ENCODE results near the gene SLX1A.
"Not testable (repeated sequence)": the region's sequence is repeated elsewhere in the genome, so short reads cannot be mapped to it uniquely, and the experiment has no call there.

SLX1A gene

GRCh38 chr16:30193615-30194014 lies at the start of gene SLX1A, which contains the start of gene BOLA2B:
TSS of gene SLX1A (plus strand) at chr16:30193875. CDS start at chr16:30194085, 210 bp downstream.
TSS of gene BOLA2B (minus strand) at chr16:30193666. CDS start at chr16:30193595, 71 bp downstream.
- not testable (repeated sequence) for H3K9me3 ChIP-seq (ENCODE audit: severe bottlenecking); H3K36me3 ChIP-seq (ENCODE audit: low read depth); H3K27me3 ChIP-seq (ENCODE audit: insufficient read depth, poor library complexity, severe bottlenecking); H3K4me3 ChIP-seq (ENCODE audit: severe bottlenecking); H3K4me1 ChIP-seq (ENCODE audit: insufficient read depth, poor library complexity, severe bottlenecking); H3K27ac ChIP-seq (ENCODE audit: poor library complexity, severe bottlenecking); DNase-seq (ENCODE audit: low spot score)
- ATAC-seq (ENCODE audit: low read depth), result peak; percentile 93

- DNase-seq (ENCODE audit: low spot score) (no peak), ATAC-seq (ENCODE audit: low read depth) (no peak)
- no peak for TF ChIP-seq CTCF (IDR thresholded peaks at IDR 0.05; ENCODE audit: poor library complexity, severe bottlenecking)
- peaks cover 2% of the 10 kb centered on the region for H3K9me3 ChIP-seq (ENCODE audit: severe bottlenecking)
- H3K27me3 ChIP-seq (ENCODE audit: insufficient read depth, poor library complexity, severe bottlenecking), result no peaks in the 10 kb centered on the region
- no peak overlapping the region for H3K4me3 ChIP-seq (ENCODE audit: severe bottlenecking)
- H3K4me1 ChIP-seq (ENCODE audit: insufficient read depth, poor library complexity, severe bottlenecking), result no peaks in the 10 kb centered on the region
- H3K36me3 ChIP-seq (ENCODE audit: low read depth), result no peaks in the 10 kb centered on the region
- no peak overlapping the region for H3K27ac ChIP-seq (ENCODE audit: poor library complexity, severe bottlenecking)
Measured at GRCh38 chr16:30144017-30144416, 49.7 kb upstream of the SLX1A start.

- no peak for TF ChIP-seq CTCF (IDR thresholded peaks at IDR 0.05; ENCODE audit: poor library complexity, severe bottlenecking)
- Histone ChIP-seq H3K9me3 (ENCODE audit: severe bottlenecking) (peaks cover 6% of the 10 kb centered on the region), H3K4me1 (ENCODE audit: insufficient read depth, poor library complexity, severe bottlenecking) (no peaks in the 10 kb centered on the region), H3K27ac (ENCODE audit: poor library complexity, severe bottlenecking) (no peak overlapping the region), H3K4me3 (ENCODE audit: severe bottlenecking) (no peak overlapping the region), H3K27me3 (ENCODE audit: insufficient read depth, poor library complexity, severe bottlenecking) (no peaks in the 10 kb centered on the region), H3K36me3 (ENCODE audit: low read depth) (no peaks in the 10 kb centered on the region)
- ATAC-seq (ENCODE audit: low read depth) (no peak), DNase-seq (ENCODE audit: low spot score) (no peak)
Measured at GRCh38 chr16:30144917-30145316, 48.8 kb upstream of the SLX1A start.

- Histone ChIP-seq H3K27me3 (ENCODE audit: insufficient read depth, poor library complexity, severe bottlenecking) (no peaks in the 10 kb centered on the region), H3K27ac (ENCODE audit: poor library complexity, severe bottlenecking) (no peak overlapping the region), H3K36me3 (ENCODE audit: low read depth) (no peaks in the 10 kb centered on the region), H3K9me3 (ENCODE audit: severe bottlenecking) (peaks cover 6% of the 10 kb centered on the region), H3K4me1 (ENCODE audit: insufficient read depth, poor library complexity, severe bottlenecking) (no peaks in the 10 kb centered on the region), H3K4me3 (ENCODE audit: severe bottlenecking) (no peak overlapping the region)
- ATAC-seq (ENCODE audit: low read depth) (no peak), DNase-seq (ENCODE audit: low spot score) (no peak)
- no peak for TF ChIP-seq CTCF (IDR thresholded peaks at IDR 0.05; ENCODE audit: poor library complexity, severe bottlenecking)
Measured at GRCh38 chr16:30145657-30146056, 48.0 kb upstream of the SLX1A start.

GRCh38 chr16:30147843-30148510 lies 45.7 kb upstream of the SLX1A start:
- peaks cover 6% of the 10 kb centered on the region for H3K9me3 ChIP-seq (ENCODE audit: severe bottlenecking)
- no peak for DNase-seq (ENCODE audit: low spot score)
- no peak for TF ChIP-seq CTCF (IDR thresholded peaks at IDR 0.05; ENCODE audit: poor library complexity, severe bottlenecking)
- H3K4me1 ChIP-seq (ENCODE audit: insufficient read depth, poor library complexity, severe bottlenecking), result no peaks in the 10 kb centered on the region
- H3K27ac ChIP-seq (ENCODE audit: poor library complexity, severe bottlenecking), result no peak overlapping the region
- no peak for ATAC-seq (ENCODE audit: low read depth)
- H3K4me3 ChIP-seq (ENCODE audit: severe bottlenecking), result no peak overlapping the region
- no peaks in the 10 kb centered on the region for H3K27me3 ChIP-seq (ENCODE audit: insufficient read depth, poor library complexity, severe bottlenecking)
- H3K36me3 ChIP-seq (ENCODE audit: low read depth), result no peaks in the 10 kb centered on the region

All from RWPE2 (cell line).